HG03139 (cell line): ENCODE measurements around the gene ZRANB3.

ENCODE experiments used
- ATAC-seq: cut with Tn5 transposase; IDR thresholded peaks from one replicate; pipeline ENCODE4 v1.9.1; 2021; ENCODE audit not compliant: unreplicated experiment

ZRANB3 gene

DNA sequence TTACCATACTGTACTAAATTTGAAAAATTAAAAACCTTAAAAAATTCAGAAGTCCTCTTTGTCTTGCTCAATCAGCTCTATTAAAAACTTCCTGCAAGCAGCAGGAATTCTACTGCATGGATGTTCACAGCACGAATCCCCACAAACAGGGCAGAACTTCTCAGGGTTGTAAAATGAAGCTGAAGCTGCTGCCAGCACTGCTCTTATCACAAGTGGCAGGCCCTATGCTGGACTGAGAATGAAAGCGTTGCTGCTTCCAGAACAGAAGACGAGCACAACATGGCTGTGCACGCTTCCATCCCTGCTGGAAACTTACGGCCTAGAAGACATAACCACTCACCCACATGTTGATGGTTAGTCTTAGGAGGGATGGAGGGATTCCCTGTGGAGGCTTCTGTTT is 345.0 kb downstream of the ZRANB3 start:
- ATAC-seq: no peak

GRCh38 chr2:135183822-135184221 is 347.2 kb downstream of the ZRANB3 start:
- no peak for ATAC-seq

DNA sequence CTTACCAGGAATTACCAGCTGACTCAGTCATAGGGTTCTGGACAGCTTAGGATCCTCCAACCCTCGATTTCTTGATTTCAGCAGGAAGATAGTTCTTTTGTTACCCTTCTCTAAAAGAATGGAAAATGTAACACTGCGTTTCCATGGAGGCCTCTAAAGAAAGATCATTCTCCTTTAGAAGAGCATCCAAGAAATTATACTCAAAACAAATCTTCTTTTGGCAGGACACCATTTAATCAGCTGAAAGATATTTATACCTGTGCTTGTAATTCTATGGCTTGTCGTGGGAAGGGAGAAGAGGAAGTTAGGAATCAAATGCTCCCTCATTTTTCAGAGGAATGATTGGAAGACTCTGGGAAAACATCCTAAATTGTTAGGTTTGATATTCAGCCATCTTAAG is 348.4 kb downstream of the ZRANB3 start:
- no peak for ATAC-seq

- no peak for ATAC-seq
Measured at GRCh38 chr2:135182190-135182589, 348.8 kb downstream of the ZRANB3 start.

DNA sequence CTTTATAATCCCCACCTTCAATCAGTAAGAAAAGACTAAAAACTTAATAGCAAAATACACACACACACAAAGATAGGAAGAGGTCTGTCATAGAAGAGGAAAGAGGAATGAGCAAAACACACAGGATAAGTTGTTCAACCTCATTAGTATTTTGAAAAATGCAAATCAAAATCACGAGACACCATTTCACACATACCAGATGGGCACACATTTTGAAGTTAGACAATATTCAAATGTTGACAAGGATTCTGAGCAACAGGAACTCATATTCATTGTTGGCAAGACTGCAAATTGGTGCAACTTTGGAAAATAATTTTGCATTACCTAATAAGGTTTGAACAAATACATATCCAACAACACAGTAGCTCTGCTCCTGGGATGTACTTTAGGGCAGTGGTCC is 351.3 kb downstream of the ZRANB3 start:
- no peak for ATAC-seq

DNA sequence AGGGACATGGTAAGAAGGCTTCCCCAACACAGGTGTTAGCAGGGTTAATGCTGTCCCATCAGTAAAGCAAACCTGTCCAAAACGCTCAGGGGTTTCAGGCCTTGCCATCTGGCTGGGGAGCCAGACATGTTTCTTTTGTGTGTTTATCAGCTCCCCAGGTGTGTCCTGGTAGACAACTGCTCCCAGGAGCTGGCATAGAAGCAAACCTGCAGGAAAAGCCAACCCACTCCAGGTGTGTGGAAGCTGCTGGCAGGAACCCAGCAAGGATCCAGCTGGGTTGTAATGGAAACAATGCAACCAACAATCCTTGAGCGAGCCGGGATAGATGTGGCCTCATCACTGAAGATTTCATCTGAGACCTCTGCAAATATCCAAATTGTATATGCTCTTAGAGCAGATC is 355.8 kb downstream of the ZRANB3 start:
- no peak for ATAC-seq

DNA sequence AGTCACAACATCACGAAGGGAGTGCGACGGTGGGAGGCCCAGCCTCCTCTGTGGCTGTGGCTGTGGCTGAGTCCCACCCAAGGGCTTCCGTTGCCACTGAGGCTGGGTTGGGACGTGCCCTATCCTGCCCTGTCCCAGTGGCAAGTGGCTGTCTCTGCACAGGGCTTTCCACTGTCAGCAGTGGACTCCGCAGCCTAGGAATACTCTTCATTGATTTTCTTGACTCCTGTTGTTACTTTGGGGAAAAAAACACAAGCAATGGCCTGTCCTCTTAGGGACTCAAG is 356.3 kb downstream of the ZRANB3 start:
- no peak for ATAC-seq

- no peak for ATAC-seq
Measured at GRCh38 chr2:135174049-135174809, 356.8 kb downstream of the ZRANB3 start.

DNA sequence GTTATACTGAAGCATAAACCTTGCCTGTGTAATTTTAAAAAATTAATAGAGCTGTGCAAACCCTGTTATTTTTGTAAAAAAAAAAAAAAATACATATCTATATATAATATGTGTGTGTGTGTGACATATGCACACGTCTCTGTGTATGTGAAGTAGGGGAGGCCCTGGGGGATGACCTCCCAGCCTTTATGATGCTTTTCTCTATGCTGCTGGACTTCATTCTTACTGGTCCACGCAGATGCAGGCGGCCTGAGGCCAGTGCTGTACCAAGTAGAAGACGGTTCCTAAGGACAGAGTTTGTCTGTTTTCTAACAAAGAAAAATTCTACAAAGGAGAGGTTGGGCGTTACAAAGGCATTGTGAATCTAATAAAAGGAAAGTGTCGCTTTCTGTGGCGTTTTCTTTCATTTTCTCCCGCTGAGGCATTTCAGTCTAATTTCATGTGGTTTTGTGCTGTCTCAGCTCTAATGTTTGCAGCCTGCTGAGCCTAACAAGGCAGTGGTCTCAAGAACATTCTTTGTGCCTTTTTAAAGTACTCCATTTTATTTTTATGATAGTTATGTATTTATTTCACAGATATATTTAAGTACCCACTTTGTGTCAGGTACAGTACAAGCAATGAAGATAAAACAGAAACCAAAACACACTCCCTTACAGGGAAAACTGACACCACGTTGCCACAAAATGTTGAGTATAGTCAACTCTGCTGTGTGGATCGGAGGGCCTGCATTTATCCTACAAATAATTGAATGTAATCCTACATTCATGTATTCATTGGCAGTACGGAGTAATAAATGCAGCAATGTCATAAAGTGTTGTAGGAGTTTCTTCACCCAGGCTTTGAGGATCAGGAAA is 360.9 kb downstream of the ZRANB3 start:
- ATAC-seq: no peak

- ATAC-seq: no peak
Measured at GRCh38 chr2:135168204-135168856, 362.7 kb downstream of the ZRANB3 start.

GRCh38 chr2:135167273-135167672 is 363.7 kb downstream of the ZRANB3 start:
- ATAC-seq: no peak

GRCh38 chr2:135164431-135164830 is 366.6 kb downstream of the ZRANB3 start:
- ATAC-seq: no peak

DNA sequence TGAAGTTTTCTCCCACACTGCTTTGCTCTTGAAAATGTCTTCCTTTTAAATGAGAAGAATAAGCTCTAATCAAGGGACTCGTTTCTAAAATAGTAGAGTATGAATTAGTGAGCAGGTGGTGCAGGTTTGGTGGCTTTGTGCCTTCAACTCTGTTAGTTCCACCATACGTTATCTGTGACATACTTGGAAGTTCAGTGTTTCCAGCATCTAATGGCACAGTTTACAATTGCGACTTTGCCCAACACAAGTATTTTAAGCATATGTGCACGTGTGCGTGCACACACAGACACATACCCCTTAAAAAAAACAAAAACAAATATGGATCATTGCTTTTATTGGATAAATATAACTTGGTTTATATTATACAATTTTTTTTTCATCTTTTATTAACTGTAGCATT is 367.1 kb downstream of the ZRANB3 start:
- no peak for ATAC-seq

DNA sequence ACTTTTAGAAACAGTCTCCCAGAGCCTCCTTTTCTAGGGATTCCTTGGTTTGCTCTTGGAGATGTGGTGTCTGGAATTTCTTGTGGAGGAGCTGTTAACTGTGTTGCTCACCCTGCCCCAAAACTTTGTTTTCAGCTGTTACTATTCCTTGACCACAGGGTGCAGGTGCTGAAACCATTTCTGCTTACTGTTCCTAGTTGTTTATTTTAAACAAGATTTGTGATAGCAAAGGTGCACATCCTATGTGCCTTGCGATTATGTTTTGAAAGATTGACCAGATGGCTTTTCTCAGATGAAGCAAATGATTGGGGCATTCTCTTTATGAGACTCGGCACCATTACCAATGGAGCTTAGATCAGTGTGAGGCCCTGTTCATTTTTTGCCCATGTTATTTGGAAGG is 367.7 kb downstream of the ZRANB3 start:
- no peak for ATAC-seq

DNA sequence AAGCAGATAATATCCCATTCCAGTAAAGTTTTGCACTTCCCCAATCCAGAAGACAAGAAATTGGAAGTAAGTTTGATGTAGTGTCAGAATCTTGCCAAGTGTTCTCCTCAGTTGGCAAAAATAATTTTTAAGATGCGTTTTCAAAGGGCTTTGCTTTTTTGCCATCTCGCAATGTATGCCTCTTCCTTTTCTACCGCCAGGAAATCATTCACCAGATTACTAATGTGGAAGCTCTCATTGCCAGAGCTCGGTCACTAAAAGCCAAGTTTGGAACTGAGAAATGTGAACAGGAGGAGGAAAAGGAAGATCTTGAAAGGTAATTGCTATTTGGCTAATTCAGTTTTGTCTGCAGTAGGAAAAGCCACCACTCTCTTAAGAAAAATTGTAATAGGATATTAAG is 368.2 kb downstream of the ZRANB3 start:
- no peak for ATAC-seq

DNA sequence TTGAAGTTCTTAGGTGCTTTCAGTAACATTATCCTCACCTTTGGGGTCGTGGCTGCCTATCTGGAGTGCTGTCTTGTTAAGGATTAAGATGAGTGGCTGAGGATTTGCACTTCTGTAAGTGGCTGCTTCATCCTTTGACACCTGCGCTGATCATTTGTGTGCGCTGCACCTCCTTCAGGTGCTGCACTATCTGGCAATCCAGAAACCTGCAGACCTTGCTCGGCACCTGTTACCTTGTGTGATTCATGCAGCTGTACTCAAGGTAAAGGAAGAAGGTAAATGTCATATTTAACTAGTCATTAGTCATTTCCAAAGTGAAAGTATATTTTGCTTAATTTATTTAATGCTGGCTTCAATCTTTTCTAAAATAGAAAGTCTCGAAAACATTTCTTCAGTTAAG is 368.6 kb downstream of the ZRANB3 start:
- no peak for ATAC-seq

GRCh38 chr2:135159191-135159590 is 371.8 kb downstream of the ZRANB3 start:
- ATAC-seq: no peak

DNA sequence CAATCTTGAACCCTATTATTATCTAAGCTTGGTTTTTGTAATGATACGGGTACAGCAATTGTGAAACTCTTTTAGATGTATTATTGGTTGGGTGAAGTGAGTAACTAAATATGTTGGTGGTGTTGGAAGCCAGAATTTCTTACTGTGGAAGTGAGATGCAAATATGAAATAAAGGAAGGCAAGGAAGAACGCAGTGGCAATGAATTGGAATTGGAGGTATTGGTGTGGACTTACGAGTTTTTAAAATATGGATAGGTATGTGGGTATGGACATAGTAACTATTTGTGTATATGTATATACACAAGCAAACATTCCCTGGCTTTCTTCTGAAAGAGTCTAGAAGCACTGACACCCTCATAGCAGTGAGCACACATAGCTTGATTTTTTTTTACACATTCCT is 373.2 kb downstream of the ZRANB3 start:
- ATAC-seq: no peak

- ATAC-seq: no peak
Measured at GRCh38 chr2:135154962-135155361, 376.1 kb downstream of the ZRANB3 start.

DNA sequence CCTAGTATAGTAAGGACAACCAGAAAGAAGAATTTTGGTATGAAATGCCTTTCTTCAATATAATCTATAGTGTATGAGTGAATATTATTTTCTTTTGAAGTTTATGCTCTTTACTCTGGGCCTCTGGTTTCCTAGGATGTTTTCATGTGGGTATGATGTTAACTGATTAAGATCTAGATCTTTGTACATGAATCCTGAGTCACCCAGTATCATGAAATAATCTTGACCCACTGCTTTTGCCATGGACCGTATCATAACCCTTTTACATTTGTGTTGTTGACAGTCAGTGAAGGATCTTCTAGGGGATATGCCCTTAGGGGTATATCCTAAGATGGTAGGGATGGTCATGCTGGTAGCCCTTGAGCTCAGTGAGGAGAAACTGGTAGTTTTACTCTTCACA is 378.7 kb downstream of the ZRANB3 start:
- no peak for ATAC-seq

DNA sequence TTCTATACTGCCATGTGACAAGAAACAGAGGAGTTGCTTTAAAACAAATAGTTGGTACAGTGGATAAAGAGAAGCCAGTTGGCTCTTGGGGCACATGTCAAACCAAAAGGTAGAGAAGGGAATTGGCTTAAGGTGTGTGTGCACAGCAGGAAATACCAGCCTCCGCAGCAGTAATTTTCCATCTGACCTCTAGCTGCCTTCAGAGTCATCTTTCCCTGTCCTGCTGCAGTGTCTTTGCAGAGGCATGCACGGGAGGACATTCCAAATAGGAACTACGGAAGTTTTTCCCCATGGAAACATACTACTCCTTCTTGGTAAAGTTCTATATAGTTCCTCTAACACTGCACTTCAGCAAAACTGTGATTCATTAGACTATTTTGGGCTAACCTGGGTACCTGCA is 379.4 kb downstream of the ZRANB3 start:
- ATAC-seq: no peak

GRCh38 chr2:135150725-135151124 is 380.3 kb downstream of the ZRANB3 start:
- ATAC-seq: no peak
